Duodenal mucosa (tissue), 2 donors: ENCODE data around the gene INTS1.

Experiments
- H3K27ac ChIP-seq: one replicate; pipeline ENCODE4 v1.7.0; 2013; ENCODE audit warnings: low read depth, low read length
- H3K27me3 ChIP-seq, 2 donors: one replicate each; pipeline ENCODE4 v1.7.0; 2013; ENCODE audit warnings: low read length in 2 of 2, control low read depth in 1 of 2; ENCODE audit not compliant: insufficient read depth in 2 of 2, control insufficient read depth in 1 of 2
- H3K36me3 ChIP-seq, 2 donors: one replicate each; pipeline ENCODE4 v1.7.0; 2013; ENCODE audit warnings: low read length in 2 of 2, control low read depth in 1 of 2; ENCODE audit not compliant: insufficient read depth in 2 of 2, control insufficient read depth in 1 of 2
- H3K4me1 ChIP-seq, 2 donors: one replicate each; pipeline ENCODE4 v1.7.0; 2013; ENCODE audit warnings: low read length in 2 of 2, control low read depth in 1 of 2; ENCODE audit not compliant: insufficient read depth in 2 of 2, control insufficient read depth in 1 of 2
- H3K4me3 ChIP-seq, 2 donors: one replicate each; pipeline ENCODE4 v1.7.0; 2013; ENCODE audit warnings: low read length in 2 of 2, low read depth in 1 of 2
- H3K9ac ChIP-seq, 2 donors: one replicate each; pipeline ENCODE4 v1.7.0; 2013; ENCODE audit warnings: low read length in 2 of 2, low read depth in 1 of 2
- H3K9me3 ChIP-seq, 2 donors: one replicate each; pipeline ENCODE4 v1.7.0; 2013; ENCODE audit warnings: low read length in 2 of 2, control low read depth in 1 of 2; ENCODE audit not compliant: control insufficient read depth in 1 of 2

INTS1 gene

DNA sequence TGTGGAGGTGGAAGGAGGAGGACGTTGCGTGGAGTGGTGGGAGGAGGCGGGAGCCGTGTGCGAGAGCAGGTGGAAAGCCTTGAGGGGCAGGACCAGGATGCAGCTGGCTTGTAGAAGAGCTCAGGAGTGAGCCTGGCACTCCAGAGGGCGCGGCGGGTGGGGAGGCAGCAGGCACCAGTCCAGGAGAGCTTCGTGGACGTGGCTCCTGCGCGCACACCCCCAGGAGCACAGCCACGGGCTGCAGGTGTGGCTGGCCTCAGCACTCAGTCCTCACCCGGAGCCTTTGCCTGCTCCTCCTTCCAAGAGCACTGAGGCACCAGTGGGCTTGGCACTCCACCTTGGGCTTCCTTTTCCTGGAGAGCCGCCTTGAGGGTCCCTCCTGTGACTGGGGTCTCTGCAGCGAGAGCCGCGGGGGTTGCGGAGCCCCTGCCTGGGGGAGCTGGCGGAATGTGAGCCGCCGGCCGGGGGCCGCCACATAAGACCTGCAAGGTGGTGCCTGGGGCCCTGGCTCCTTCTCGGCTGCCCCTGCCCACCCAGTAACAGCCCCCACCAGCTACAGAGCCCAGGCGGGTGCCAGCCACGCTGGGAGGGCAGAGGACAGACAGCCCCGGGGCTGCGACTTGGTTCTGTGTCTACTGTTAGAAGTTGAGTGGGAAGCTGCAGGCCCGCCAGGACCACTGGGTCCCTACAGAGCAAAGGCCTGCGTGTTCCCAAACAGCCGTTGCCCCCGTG lies 37.4 kb upstream of the INTS1 start:
- peaks cover 18 to 32% of the 10 kb centered on the region in 2 donors for H3K36me3 ChIP-seq
- H3K4me1 ChIP-seq = peaks cover 2 to 17% of the 10 kb centered on the region in 2 donors
- no peak overlapping the region for H3K27ac ChIP-seq
- no peak overlapping the region for H3K4me3 ChIP-seq
- H3K9me3 ChIP-seq = no peaks in the 10 kb centered on the region
- H3K27me3 ChIP-seq = no peaks in the 10 kb centered on the region
- H3K9ac ChIP-seq = no peak overlapping the region

DNA sequence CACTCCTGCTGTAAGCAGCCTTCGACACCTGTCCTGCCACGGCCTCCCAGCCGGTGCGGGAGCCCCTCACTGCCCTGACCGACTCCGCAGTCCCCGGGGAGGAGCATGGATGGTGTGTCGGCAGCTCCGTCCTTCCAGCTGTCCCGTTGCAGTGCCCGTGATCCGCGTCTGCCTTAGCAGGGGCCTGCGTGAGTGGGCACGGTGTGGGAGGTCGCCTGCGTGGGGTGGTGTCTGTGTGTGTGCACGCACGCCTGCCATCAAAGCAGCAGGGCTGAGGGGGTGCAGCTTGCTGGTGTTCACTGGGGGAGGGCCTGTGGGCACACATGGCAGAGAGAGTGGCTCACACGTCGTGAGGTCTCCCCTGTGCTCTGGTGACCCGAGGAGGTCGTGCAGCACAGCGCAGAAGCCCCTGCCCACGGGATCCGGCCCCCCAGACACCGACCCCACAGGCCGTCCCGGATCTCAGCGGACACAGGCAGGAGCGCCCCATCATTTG lies 36.6 kb upstream of the INTS1 start:
- Histone ChIP-seq H3K9me3 (no peaks in the 10 kb centered on the region), H3K36me3 (peaks cover 18 to 32% of the 10 kb centered on the region in 2 donors), H3K4me3 (no peak overlapping the region), H3K9ac (no peak overlapping the region), H3K4me1 (peaks cover 9 to 20% of the 10 kb centered on the region in 2 donors), H3K27me3 (no peaks in the 10 kb centered on the region), H3K27ac (no peak overlapping the region)

DNA sequence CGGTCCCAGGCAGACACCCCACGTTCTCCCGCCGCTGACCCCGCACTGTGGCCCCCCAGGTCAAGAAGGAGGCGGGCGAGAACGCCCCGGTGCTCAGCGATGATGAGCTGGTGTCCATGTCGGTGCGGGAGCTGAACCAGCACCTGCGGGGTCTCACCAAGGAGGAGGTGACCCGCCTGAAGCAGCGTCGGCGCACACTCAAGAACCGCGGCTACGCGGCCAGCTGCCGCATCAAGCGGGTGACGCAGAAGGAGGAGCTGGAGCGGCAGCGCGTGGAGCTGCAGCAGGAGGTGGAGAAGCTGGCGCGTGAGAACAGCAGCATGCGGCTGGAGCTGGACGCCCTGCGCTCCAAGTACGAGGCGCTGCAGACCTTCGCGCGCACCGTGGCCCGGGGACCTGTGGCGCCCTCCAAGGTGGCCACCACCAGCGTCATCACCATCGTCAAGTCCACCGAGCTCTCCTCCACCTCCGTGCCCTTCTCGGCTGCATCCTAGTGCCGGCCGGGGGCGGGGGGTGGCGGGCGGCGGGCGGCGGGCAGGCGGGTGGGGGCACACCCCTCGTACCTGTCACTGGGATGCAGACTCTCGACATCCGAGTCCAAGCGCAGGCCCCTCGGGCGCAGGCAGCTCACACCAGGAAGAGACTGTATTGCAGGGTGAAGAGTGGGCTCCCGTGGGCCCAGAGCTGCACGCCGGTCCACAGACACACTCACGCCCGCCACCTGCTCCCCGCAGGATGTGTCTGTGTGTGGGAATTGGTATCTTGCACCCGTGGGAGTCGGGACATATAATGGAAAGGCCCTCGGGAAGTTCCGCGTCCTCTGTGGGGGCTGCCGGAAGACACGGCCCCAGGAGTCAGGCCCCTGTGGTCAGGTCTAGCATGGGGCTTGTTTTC lies 35.9 kb upstream of the INTS1 start:
- Histone ChIP-seq H3K36me3 (peaks cover 21 to 33% of the 10 kb centered on the region in 2 donors), H3K9me3 (no peaks in the 10 kb centered on the region), H3K27me3 (no peaks in the 10 kb centered on the region), H3K4me1 (peaks cover 12 to 20% of the 10 kb centered on the region in 2 donors), H3K4me3 (no peak overlapping the region), H3K27ac (no peak overlapping the region), H3K9ac (no peak overlapping the region)

DNA sequence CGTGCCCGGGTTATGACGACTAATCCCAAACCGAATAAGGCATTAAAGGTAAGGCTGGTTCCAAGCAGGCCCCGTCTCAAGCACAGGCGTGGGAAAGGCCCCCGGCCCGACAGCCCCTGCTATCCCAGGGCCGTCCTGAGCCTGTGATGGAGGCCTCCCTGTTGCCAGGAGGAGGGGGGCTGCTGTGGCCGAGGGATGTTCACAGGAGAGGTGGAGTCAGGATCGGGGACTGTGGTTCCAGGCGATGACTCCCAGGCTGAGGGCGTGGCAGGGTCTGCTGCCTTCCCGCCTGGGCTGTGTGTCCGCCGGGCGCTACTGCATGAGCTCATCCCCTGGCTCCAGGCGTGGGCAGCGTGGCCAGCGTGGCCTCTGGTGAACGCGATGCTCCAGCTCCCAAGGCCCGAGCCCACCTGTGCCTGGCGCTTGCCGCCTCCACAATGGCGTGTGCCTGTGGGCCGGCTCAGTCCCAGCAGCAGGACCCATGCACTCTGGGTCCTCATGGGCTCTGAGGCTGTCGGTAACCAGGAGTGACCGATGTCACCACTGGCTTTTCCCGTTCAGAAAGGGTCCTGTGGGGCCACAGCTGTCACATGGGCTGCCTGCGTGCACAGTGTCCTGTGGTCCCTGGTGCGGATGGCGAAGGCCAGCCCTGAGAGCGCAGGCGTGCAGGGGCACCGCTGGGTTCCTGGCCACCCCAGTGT lies 35.1 kb upstream of the INTS1 start:
- H3K36me3 ChIP-seq = peaks cover 21 to 35% of the 10 kb centered on the region in 2 donors
- peaks cover 12 to 20% of the 10 kb centered on the region in 2 donors for H3K4me1 ChIP-seq
- no peak overlapping the region for H3K27ac ChIP-seq

DNA sequence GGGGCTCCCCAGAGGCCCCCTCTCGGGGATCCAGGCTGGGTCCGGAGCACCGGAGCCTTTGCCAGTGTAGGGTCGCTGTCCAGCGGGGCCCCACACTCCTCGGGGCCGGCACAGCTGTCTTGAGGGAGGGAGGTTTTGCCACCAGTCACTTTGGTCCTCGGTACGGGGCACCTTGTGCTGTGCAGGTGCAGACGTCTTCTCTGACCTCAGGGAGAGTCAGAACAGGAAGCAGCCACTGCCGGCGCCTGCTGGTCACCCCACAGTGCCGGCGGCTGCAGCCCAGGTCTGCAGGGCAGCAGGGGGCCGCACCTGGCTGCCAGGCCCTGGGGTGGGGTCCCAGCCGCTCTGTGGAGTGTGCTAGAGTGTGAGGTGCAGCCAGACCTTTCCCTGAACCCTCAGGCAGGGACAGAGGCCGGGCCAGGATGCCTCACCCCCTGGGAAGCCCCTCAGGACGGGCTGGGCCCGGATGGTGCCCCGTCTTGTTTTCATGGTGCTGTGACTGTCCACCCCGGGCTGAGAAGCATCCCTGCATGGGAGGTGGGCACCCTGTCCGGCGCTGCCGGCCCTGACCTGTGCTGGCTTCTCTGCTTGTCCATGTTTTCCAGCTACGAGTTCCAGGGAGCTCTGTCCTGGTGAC lies 34.5 kb upstream of the INTS1 start:
- H3K4me3 ChIP-seq = no peak overlapping the region

More for the DNA sequence above, 35.1 kb upstream of the INTS1 start:
- H3K4me3 ChIP-seq = no peak overlapping the region
- H3K9me3 ChIP-seq = no peaks in the 10 kb centered on the region
- H3K9ac ChIP-seq = no peak overlapping the region
- no peaks in the 10 kb centered on the region for H3K27me3 ChIP-seq

DNA sequence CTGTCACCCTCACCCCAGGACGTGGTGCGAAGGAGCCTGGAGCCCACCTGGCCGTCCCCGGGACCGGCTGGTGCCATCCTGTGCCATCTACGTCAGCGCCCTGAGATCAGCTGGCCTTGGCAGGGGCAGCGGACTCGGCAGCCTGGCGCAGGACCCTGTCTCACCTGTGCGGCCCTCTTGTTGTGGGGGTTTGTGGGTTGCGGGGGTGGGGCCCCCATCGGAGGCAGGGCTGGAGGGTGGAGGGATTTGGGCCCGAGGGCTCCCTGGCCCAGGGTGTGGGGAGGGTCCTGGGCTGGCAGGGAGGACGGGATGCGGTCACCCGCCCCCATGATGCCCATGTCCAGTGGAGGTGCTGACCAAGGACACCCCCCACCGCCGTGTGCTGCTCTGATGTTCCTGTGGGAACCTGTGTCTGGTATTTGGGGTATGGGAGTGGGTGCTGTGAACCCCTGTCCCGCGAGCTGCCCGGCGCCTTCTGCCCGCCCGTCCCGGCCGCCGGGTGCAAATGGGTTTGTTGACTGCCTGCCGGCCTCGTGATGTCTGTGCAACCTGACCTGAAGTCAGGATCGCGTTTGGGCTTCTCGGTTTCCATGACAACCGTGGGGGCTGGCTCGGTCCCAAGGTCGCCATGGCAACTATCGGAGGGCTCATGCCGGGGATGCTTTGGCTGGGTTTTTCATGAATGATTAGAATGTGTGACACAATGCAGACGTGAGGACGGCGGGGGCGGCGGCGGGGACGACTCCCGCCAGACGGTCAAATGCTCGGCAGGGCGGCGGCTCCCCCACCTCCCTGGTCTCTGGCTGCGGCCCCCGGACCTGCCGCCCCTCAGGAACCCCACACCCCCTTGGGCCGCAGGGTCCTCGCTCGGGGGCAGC lies 33.6 kb upstream of the INTS1 start:
- Histone ChIP-seq H3K9me3 (no peaks in the 10 kb centered on the region), H3K27me3 (no peaks in the 10 kb centered on the region), H3K36me3 (peaks cover 21 to 34% of the 10 kb centered on the region in 2 donors), H3K4me1 (peaks cover 26 to 35% of the 10 kb centered on the region in 2 donors), H3K27ac (peak overlapping the region; percentile 94), H3K4me3 (peak overlapping the region; percentile 56 to 58), H3K9ac (peak overlapping the region in 1 of 2 donors; percentile 63)

More for the DNA sequence above, 34.5 kb upstream of the INTS1 start:
- Histone ChIP-seq H3K4me1 (peaks cover 17 to 26% of the 10 kb centered on the region in 2 donors), H3K9ac (no peak overlapping the region), H3K36me3 (peaks cover 21 to 34% of the 10 kb centered on the region in 2 donors), H3K27me3 (no peaks in the 10 kb centered on the region), H3K9me3 (no peaks in the 10 kb centered on the region), H3K27ac (no peak overlapping the region)

DNA sequence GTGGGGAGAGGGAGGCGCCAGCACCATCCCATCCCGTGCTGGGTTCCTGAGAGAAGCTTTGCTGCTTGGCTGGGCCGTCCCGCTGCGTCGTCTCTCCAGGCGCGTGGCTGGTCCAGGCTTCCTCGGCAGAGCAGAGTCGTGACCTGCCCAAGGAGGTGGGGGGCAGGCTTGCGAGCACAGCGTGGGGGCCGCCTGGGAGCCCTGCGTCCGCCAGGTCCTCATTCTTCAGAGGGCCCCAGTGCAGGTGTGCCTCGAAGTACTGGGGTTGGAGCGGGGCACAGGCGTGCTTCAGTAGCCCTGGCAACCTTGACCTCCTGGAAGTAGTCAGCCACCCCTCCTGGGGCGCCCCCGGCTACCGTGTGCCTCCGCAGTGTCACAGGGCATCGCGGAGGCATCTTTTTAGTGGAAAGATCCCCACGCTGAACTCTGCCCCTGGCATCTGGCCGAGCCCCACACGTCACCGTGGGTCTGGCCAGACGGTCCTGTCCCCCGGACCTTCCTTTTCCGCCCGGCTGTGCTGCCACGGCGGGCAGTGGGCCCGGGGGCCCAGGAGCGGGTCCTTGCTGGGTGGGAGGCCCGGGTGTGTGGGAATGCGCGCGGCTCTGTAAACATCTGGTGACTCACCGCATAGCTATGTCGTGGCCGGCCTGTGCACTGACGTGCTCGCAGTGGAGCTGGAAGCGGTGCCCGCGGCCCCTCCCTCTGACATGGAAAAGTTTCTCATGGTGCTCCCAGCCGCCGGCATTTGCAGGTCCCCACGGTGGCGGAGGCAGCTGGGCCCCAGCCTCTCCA lies 32.8 kb upstream of the INTS1 start:
- peaks cover 27 to 44% of the 10 kb centered on the region in 2 donors for H3K4me1 ChIP-seq

DNA sequence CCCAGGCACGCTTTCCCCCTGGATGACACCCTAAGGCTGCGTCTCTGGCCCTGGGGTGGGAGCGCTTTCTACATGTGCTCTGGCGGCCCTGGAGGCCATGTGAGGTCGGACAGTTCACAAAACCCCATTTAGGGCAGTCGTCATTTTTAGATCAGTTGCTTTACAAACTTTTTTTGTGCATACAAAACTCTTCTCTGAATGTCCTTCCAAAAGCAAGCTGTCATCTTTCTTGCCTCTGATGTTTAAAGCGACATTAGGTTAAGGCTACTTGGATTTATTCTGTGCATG lies 32.2 kb upstream of the INTS1 start:
- H3K9ac ChIP-seq = peak overlapping the region in 1 of 2 donors; percentile 63
- H3K4me1 ChIP-seq = peaks cover 27 to 48% of the 10 kb centered on the region in 2 donors
- H3K36me3 ChIP-seq = peaks cover 21 to 31% of the 10 kb centered on the region in 2 donors
- no peaks in the 10 kb centered on the region for H3K9me3 ChIP-seq
- peak overlapping the region; percentile 94 for H3K27ac ChIP-seq
- no peaks in the 10 kb centered on the region for H3K27me3 ChIP-seq
- no peak overlapping the region for H3K4me3 ChIP-seq

More for the DNA sequence above, 32.8 kb upstream of the INTS1 start:
- Histone ChIP-seq H3K27ac (peak overlapping the region; percentile 94), H3K27me3 (no peaks in the 10 kb centered on the region), H3K36me3 (peaks cover 21 to 31% of the 10 kb centered on the region in 2 donors), H3K9ac (peak overlapping the region; percentile 48 to 63), H3K9me3 (no peaks in the 10 kb centered on the region), H3K4me3 (peak overlapping the region; percentile 56 to 58)
